Neural cell (in vitro differentiated cells): Measurements from ENCODE around the gene TAGLN2. TPM values are rescaled to one million over a fixed set of nuclear protein-coding genes. Genes with fewer than 3 reads are reported as not detected.

Source experiments
- H2AFZ ChIP-seq: fragments of 200-600, 300-800 bp; sonication (generic), shearing (Covaris generic); 2 replicates; pipeline ENCODE4 v1.6.0; 2014; ENCODE audit warnings: low read depth, mild to moderate bottlenecking, antibody characterized with exemption, low read length, moderate library complexity
- H3F3A ChIP-seq: fragments of 200-600 bp; shearing (Covaris generic); 2 replicates; pipeline ENCODE4 v1.6.1; 2016; ENCODE audit warnings: mild to moderate bottlenecking, moderate library complexity, mixed read lengths, antibody characterized with exemption, low read length; ENCODE audit not compliant: insufficient read depth, poor library complexity, severe bottlenecking
- H3K27ac ChIP-seq: fragments of 200-600, 300-800 bp; sonication (generic), shearing (Covaris generic); 2 replicates; pipeline ENCODE4 v1.5.1; 2014; ENCODE audit warnings: mild to moderate bottlenecking, low read length, moderate library complexity
- H3K27me3 ChIP-seq: fragments of 300-800, 200-600 bp; sonication (generic), shearing (Covaris generic); 2 replicates; pipeline ENCODE4 v1.6.0; 2014; ENCODE audit warnings: mild to moderate bottlenecking, low read depth, low read length, moderate library complexity; ENCODE audit not compliant: insufficient read depth
- H3K36me3 ChIP-seq: fragments of 300-800, 200-600 bp; sonication (generic), shearing (Covaris generic); 2 replicates; pipeline ENCODE4 v1.5.1; 2014; ENCODE audit warnings: mild to moderate bottlenecking, antibody characterized with exemption, low read length, moderate library complexity; ENCODE audit not compliant: insufficient read depth
- H3K4me2 ChIP-seq: fragments of 300-800, 200-600 bp; sonication (generic), shearing (Covaris generic); 2 replicates; pipeline ENCODE4 v1.6.0; 2014; ENCODE audit warnings: mild to moderate bottlenecking, low read length
- H3K4me3 ChIP-seq: fragments of 300-800, 200-600 bp; sonication (generic), shearing (Covaris generic); 2 replicates; pipeline ENCODE4 v1.5.1; 2014; ENCODE audit warnings: mild to moderate bottlenecking, low read length, moderate library complexity
- H3K79me2 ChIP-seq: fragments of 200-600 bp; shearing (Covaris generic); replicated peaks from 2 replicates; pipeline ENCODE4 v1.6.0; 2014; ENCODE audit warnings: mild to moderate bottlenecking, low read length, moderate library complexity; ENCODE audit not compliant: insufficient read depth
- H3K9ac ChIP-seq: fragments of 300-800, 200-600 bp; sonication (generic), shearing (Covaris generic); 2 replicates; pipeline ENCODE4 v1.6.1; 2016; ENCODE audit warnings: mild to moderate bottlenecking, low read length, mixed read lengths
- H3K9me2 ChIP-seq: fragments of 200-600 bp; shearing (Covaris generic); 2 replicates; pipeline ENCODE4 v1.6.1; 2016; ENCODE audit warnings: mild to moderate bottlenecking, low read length, mixed read lengths; ENCODE audit not compliant: insufficient read depth
- H3K9me3 ChIP-seq: fragments of 200-600, 300-800 bp; sonication (generic), shearing (Covaris generic); 2 replicates; pipeline ENCODE4 v1.6.1; 2016; ENCODE audit warnings: mild to moderate bottlenecking, mixed run types, low read length, moderate library complexity, mixed read lengths
- H4K20me1 ChIP-seq: fragments of 200-600 bp; shearing (Covaris generic); 2 replicates; pipeline ENCODE4 v1.6.1; 2016; ENCODE audit warnings: mild to moderate bottlenecking, mixed run types; ENCODE audit not compliant: insufficient read depth
- EP300 ChIP-seq: fragments of 450-650 bp; conservative IDR thresholded peaks from 2 replicates; pipeline ENCODE4 v1.6.1; 2014; ENCODE audit warnings: antibody characterized with exemption, mild to moderate bottlenecking, moderate library complexity; ENCODE audit not compliant: poor library complexity, severe bottlenecking
- EZH2 ChIP-seq: fragments of 200-600, 300-800 bp; shearing (Covaris generic), sonication (generic); IDR thresholded peaks from 2 replicates; pipeline ENCODE4 v1.6.1; 2014; ENCODE audit warnings: antibody characterized with exemption, low read length, borderline replicate concordance, mild to moderate bottlenecking; ENCODE audit not compliant: insufficient read depth, poor library complexity, severe bottlenecking
- MXI1 ChIP-seq: fragments of 450-650 bp; conservative IDR thresholded peaks from 2 replicates; pipeline ENCODE4 v1.6.1; 2014; ENCODE audit warnings: antibody characterized with exemption, mild to moderate bottlenecking; ENCODE audit not compliant: poor library complexity, severe bottlenecking
- POLR2AphosphoS5 ChIP-seq: IDR thresholded peaks from 2 replicates; pipeline ENCODE4 v1.6.1; 2012
- RAD21 ChIP-seq: fragments of 450-650 bp; conservative IDR thresholded peaks from 2 replicates; pipeline ENCODE4 v1.6.1; 2014; ENCODE audit warnings: antibody characterized with exemption, mild to moderate bottlenecking, moderate library complexity
- SMC3 ChIP-seq: fragments of 450-650 bp; conservative IDR thresholded peaks from 2 replicates; pipeline ENCODE4 v1.6.1; 2014; ENCODE audit warnings: antibody characterized with exemption, mild to moderate bottlenecking, moderate library complexity; ENCODE audit not compliant: poor library complexity
- TAF1 ChIP-seq: IDR thresholded peaks from 2 replicates; pipeline ENCODE4 v1.6.1; 2012; ENCODE audit warnings: low read depth
- polyA plus RNA-seq: library from polyadenylated mRNA; depleted of rRNA; stranded (reverse); fragments of >200 nt; gene quantifications from 2 replicates; pipeline ENCODE4 v1.2.3, GENCODE V29; 2014
- TF ChIP-seq, protein P1 (sequence below): IDR thresholded peaks from 2 replicates; pipeline ENCODE4 v1.6.1; 2012; ENCODE audit warnings: borderline replicate concordance
- TF ChIP-seq, protein P2 (sequence below): fragments of 450-650 bp; IDR thresholded peaks from 2 replicates; pipeline ENCODE4 v1.5.1; 2014; ENCODE audit warnings: antibody characterized with exemption, mild to moderate bottlenecking, moderate library complexity; ENCODE audit not compliant: poor library complexity, severe bottlenecking

The TAGLN2 gene
- polyA plus RNA-seq, 1 donor from 2014 or later = 0.52 TPM

DNA sequence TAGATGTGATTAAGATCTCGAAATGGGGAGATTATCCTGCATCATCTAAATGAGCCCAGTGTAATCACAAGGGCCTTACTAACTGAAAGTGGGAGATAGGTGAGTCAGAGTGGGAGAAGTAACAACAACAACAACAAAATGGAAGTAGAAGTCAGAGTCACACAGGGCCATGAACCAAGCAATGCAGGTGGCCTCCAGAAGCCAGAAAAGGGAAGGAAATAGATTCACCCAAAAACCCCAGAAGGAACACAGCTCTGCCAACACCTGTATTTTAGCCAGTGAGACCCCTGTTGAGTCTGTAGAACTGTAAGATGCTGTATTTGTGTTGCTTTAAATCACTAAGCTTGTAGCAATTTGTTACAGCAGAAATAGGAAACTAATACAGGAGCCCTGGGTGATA, 4.1 kb downstream of the TAGLN2 start:
- Histone ChIP-seq H3K27ac (no peak overlapping the region), H3K9ac (no peak overlapping the region), H3F3A (no peaks in the 10 kb centered on the region), H2AFZ (no peak overlapping the region), H3K9me2 (no peaks in the 10 kb centered on the region), H3K36me3 (no peaks in the 10 kb centered on the region), H3K27me3 (peaks cover 21% of the 10 kb centered on the region), H3K4me3 (no peak overlapping the region), H3K9me3 (no peaks in the 10 kb centered on the region), H4K20me1 (no peaks in the 10 kb centered on the region), H3K79me2 (no peaks in the 10 kb centered on the region), H3K4me2 (no peak overlapping the region)
- TF ChIP-seq SMC3 (no peak), POLR2AphosphoS5 (no peak), TAF1 (no peak), EZH2 (no peak), EP300 (no peak), MXI1 (no peak), RAD21 (no peak)
- TF ChIP-seq, protein P1, sequence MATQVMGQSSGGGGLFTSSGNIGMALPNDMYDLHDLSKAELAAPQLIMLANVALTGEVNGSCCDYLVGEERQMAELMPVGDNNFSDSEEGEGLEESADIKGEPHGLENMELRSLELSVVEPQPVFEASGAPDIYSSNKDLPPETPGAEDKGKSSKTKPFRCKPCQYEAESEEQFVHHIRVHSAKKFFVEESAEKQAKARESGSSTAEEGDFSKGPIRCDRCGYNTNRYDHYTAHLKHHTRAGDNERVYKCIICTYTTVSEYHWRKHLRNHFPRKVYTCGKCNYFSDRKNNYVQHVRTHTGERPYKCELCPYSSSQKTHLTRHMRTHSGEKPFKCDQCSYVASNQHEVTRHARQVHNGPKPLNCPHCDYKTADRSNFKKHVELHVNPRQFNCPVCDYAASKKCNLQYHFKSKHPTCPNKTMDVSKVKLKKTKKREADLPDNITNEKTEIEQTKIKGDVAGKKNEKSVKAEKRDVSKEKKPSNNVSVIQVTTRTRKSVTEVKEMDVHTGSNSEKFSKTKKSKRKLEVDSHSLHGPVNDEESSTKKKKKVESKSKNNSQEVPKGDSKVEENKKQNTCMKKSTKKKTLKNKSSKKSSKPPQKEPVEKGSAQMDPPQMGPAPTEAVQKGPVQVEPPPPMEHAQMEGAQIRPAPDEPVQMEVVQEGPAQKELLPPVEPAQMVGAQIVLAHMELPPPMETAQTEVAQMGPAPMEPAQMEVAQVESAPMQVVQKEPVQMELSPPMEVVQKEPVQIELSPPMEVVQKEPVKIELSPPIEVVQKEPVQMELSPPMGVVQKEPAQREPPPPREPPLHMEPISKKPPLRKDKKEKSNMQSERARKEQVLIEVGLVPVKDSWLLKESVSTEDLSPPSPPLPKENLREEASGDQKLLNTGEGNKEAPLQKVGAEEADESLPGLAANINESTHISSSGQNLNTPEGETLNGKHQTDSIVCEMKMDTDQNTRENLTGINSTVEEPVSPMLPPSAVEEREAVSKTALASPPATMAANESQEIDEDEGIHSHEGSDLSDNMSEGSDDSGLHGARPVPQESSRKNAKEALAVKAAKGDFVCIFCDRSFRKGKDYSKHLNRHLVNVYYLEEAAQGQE = no peak
- TF ChIP-seq, protein P2, sequence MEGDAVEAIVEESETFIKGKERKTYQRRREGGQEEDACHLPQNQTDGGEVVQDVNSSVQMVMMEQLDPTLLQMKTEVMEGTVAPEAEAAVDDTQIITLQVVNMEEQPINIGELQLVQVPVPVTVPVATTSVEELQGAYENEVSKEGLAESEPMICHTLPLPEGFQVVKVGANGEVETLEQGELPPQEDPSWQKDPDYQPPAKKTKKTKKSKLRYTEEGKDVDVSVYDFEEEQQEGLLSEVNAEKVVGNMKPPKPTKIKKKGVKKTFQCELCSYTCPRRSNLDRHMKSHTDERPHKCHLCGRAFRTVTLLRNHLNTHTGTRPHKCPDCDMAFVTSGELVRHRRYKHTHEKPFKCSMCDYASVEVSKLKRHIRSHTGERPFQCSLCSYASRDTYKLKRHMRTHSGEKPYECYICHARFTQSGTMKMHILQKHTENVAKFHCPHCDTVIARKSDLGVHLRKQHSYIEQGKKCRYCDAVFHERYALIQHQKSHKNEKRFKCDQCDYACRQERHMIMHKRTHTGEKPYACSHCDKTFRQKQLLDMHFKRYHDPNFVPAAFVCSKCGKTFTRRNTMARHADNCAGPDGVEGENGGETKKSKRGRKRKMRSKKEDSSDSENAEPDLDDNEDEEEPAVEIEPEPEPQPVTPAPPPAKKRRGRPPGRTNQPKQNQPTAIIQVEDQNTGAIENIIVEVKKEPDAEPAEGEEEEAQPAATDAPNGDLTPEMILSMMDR = no peak

DNA sequence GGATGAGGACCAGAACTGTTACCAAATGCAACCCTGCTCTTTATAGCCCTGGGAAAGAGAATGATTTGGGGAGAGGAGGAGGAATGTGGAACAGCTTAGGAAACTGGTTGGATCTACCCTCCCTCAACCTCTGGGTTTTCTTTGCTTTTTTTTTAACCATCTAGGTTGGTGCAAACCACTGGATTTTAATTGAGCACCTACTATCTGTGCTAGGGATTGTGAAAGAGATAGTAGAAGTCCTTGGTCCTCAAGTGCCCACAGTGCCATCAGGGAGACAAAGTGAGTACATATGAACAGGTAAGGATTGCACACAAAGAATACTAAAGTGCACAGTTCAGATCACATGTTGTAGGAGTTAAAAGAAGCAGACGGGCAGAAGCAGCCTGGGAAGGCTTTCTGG, 4.7 kb downstream of the TAGLN2 start:
- no peaks in the 10 kb centered on the region for H3F3A ChIP-seq
- no peaks in the 10 kb centered on the region for H3K79me2 ChIP-seq
- no peaks in the 10 kb centered on the region for H3K36me3 ChIP-seq
- no peak overlapping the region for H3K9ac ChIP-seq
- peaks cover 17% of the 10 kb centered on the region for H3K27me3 ChIP-seq
- H4K20me1 ChIP-seq = no peaks in the 10 kb centered on the region
- no peak overlapping the region for H2AFZ ChIP-seq
- H3K9me3 ChIP-seq = no peaks in the 10 kb centered on the region
- H3K9me2 ChIP-seq = no peaks in the 10 kb centered on the region
- H3K4me2 ChIP-seq = no peak overlapping the region
- TF ChIP-seq POLR2AphosphoS5 = no peak
- TF ChIP-seq EP300 = no peak
- no peak overlapping the region for H3K27ac ChIP-seq
- no peak overlapping the region for H3K4me3 ChIP-seq

DNA sequence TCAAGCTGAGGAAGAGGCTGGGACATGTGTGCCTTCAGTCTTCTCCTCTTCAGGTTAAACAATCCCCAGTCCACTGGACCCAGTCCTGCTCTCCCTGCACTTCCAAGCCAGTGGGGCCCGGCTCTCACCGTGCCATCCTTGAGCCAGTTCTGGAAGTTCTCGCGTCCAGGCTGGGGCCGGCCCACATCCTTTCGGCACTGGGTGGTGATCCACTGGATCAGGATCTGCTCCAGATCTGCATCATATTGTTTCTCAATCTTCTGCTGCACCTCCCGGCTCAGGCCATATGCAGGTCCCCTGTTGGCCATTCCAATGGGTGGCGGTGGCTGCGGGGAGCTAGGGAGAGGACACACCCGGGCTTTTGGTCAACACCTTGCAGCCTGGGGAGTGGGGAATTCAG, 5.1 kb downstream of the TAGLN2 start:
- H3K36me3 ChIP-seq = no peaks in the 10 kb centered on the region
- H3K27ac ChIP-seq = no peak overlapping the region
- no peaks in the 10 kb centered on the region for H3K79me2 ChIP-seq

More for the DNA sequence above, 5.1 kb downstream of the TAGLN2 start:
- no peak overlapping the region for H3K9ac ChIP-seq
- H3K4me2 ChIP-seq = no peak overlapping the region
- TF ChIP-seq, protein P1 = no peak
- no peak for TF ChIP-seq EP300
- no peaks in the 10 kb centered on the region for H3K9me3 ChIP-seq
- H4K20me1 ChIP-seq = no peaks in the 10 kb centered on the region
- H3K9me2 ChIP-seq = no peaks in the 10 kb centered on the region
- no peaks in the 10 kb centered on the region for H3F3A ChIP-seq
- H3K4me3 ChIP-seq = no peak overlapping the region
- H3K27me3 ChIP-seq = peaks cover 12% of the 10 kb centered on the region
- no peak overlapping the region for H2AFZ ChIP-seq
